IPS-18c (cell line): ENCODE measurements around the gene POLD2.

Experiments
- H3K4me3 ChIP-seq: 2 replicates; pipeline ENCODE4 v1.7.0; 2013; ENCODE audit warnings: low read depth, mild to moderate bottlenecking, low read length, moderate library complexity; ENCODE audit not compliant: insufficient read depth
- H3K9me3 ChIP-seq: one replicate; pipeline ENCODE4 v1.6.1; 2013; ENCODE audit warnings: mild to moderate bottlenecking, low read length, moderate library complexity; ENCODE audit not compliant: control insufficient read depth, insufficient read depth

Gene POLD2

GRCh38 chr7:44155191-44156185 lies 32.1 kb upstream of the POLD2 start:
- Histone ChIP-seq H3K9me3 (no peaks in the 10 kb centered on the region), H3K4me3 (no peak overlapping the region)

- Histone ChIP-seq H3K4me3 (no peak overlapping the region), H3K9me3 (no peaks in the 10 kb centered on the region)
Measured at GRCh38 chr7:44154703-44155102, 31.4 kb upstream of the POLD2 start.

- Histone ChIP-seq H3K4me3 (no peak overlapping the region), H3K9me3 (no peaks in the 10 kb centered on the region)
Measured at GRCh38 chr7:44153948-44154335, 30.6 kb upstream of the POLD2 start.

GRCh38 chr7:44152971-44153947 lies 29.9 kb upstream of the POLD2 start:
- H3K4me3 ChIP-seq = no peak overlapping the region
- H3K9me3 ChIP-seq = no peaks in the 10 kb centered on the region

- H3K4me3 ChIP-seq = no peak overlapping the region
- H3K9me3 ChIP-seq = no peaks in the 10 kb centered on the region
Measured at GRCh38 chr7:44151956-44152355, 28.6 kb upstream of the POLD2 start.

- H3K9me3 ChIP-seq = no peaks in the 10 kb centered on the region
- H3K4me3 ChIP-seq = no peak overlapping the region
Measured at GRCh38 chr7:44150966-44151941, 27.9 kb upstream of the POLD2 start.

- no peaks in the 10 kb centered on the region for H3K9me3 ChIP-seq
- H3K4me3 ChIP-seq = no peak overlapping the region
Measured at GRCh38 chr7:44150466-44150832, 27.1 kb upstream of the POLD2 start.

- peaks cover 2% of the 10 kb centered on the region for H3K9me3 ChIP-seq
- no peak overlapping the region for H3K4me3 ChIP-seq
Measured at GRCh38 chr7:44149571-44150465, 26.5 kb upstream of the POLD2 start.

GRCh38 chr7:44148961-44149536 lies 25.7 kb upstream of the POLD2 start:
- no peak overlapping the region for H3K4me3 ChIP-seq
- H3K9me3 ChIP-seq = peaks cover 5% of the 10 kb centered on the region

GRCh38 chr7:44148166-44148565 lies 24.8 kb upstream of the POLD2 start:
- Histone ChIP-seq H3K4me3 (no peak overlapping the region), H3K9me3 (peaks cover 5% of the 10 kb centered on the region)

- Histone ChIP-seq H3K9me3 (peaks cover 5% of the 10 kb centered on the region), H3K4me3 (no peak overlapping the region)
Measured at GRCh38 chr7:44147026-44147991, 24.0 kb upstream of the POLD2 start.

GRCh38 chr7:44145969-44146911 lies 22.9 kb upstream of the POLD2 start:
- H3K4me3 ChIP-seq = peak overlapping the region; percentile 64
- H3K9me3 ChIP-seq = peaks cover 5% of the 10 kb centered on the region

GRCh38 chr7:44145479-44145968 lies 22.2 kb upstream of the POLD2 start:
- Histone ChIP-seq H3K9me3 (peaks cover 5% of the 10 kb centered on the region), H3K4me3 (peak overlapping the region; percentile 64)
